HG02610 (cell line): ENCODE measurements around the gene GTF2H3.

Experiments
- ATAC-seq: cut with Tn5 transposase; IDR thresholded peaks from one replicate; pipeline ENCODE4 v1.9.1; 2021; ENCODE audit warnings: mild to moderate bottlenecking, moderate library complexity; ENCODE audit not compliant: unreplicated experiment

The GTF2H3 gene

DNA sequence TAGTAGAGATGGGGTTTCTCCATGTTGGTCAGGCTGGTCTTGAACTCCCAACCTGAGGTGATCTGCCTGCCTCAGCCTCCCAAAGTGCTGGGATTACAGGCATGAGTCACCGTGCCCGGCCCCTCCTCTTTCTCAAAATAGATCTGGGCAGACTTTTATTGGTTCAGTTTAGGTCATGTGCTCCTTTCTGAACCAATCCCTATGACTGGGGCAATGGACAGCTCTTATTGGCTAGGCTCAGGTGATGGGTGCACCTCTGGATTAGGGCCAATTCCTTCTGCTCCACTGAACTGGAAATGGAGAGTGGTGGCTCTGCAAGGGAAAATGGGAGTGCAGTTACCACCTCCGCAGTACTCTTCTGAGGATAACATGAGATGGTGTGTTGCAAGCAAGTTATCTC, 72.3 kb downstream of the GTF2H3 start:
- ATAC-seq = no peak

GRCh38 chr12:123707466-123707865, 73.8 kb downstream of the GTF2H3 start:
- no peak for ATAC-seq
